OCI-LY3 (cell line): ENCODE data around the gene DST.

Experiments
- EZH2phosphoT487 ChIP-seq: fragments of 200-600 bp; shearing (Covaris generic); IDR thresholded peaks from 2 replicates; pipeline ENCODE4 v1.6.1; 2018; ENCODE audit warnings: antibody characterized with exemption, mixed run types, low read depth
- TF ChIP-seq, protein P1 (sequence below): fragments of 200-600, 300-600 bp; sonication (generic); IDR thresholded peaks from 2 replicates; pipeline ENCODE4 v1.5.1; 2014; ENCODE audit warnings: antibody characterized with exemption, low read length, low read depth

GRCh38 chr6:56671160-56671559 lies 28.5 kb upstream of the DST start:
- TF ChIP-seq, protein P1, sequence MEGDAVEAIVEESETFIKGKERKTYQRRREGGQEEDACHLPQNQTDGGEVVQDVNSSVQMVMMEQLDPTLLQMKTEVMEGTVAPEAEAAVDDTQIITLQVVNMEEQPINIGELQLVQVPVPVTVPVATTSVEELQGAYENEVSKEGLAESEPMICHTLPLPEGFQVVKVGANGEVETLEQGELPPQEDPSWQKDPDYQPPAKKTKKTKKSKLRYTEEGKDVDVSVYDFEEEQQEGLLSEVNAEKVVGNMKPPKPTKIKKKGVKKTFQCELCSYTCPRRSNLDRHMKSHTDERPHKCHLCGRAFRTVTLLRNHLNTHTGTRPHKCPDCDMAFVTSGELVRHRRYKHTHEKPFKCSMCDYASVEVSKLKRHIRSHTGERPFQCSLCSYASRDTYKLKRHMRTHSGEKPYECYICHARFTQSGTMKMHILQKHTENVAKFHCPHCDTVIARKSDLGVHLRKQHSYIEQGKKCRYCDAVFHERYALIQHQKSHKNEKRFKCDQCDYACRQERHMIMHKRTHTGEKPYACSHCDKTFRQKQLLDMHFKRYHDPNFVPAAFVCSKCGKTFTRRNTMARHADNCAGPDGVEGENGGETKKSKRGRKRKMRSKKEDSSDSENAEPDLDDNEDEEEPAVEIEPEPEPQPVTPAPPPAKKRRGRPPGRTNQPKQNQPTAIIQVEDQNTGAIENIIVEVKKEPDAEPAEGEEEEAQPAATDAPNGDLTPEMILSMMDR = peak; percentile 36
- TF ChIP-seq EZH2phosphoT487 = no peak
